MM.1S (cell line): ENCODE results near the gene PTPRD.
"Not testable (repeated sequence)": the region's sequence is repeated elsewhere in the genome, so short reads cannot be mapped to it uniquely, and the experiment has no call there.

ENCODE experiments used
- DNase-seq: peaks from one replicate; pipeline ENCODE4 v3.0.0-alpha.2; 2015
- H2AFZ ChIP-seq: fragments of 300-600 bp; sonication (generic); 2 replicates; pipeline ENCODE4 v1.6.0; 2016; ENCODE audit warnings: antibody characterized with exemption, low read length
- H3F3A ChIP-seq: fragments of 300-600 bp; sonication (generic); 2 replicates; pipeline ENCODE4 v1.6.1; 2016; ENCODE audit warnings: mild to moderate bottlenecking, antibody characterized with exemption, low read length, moderate library complexity, mixed read lengths; ENCODE audit not compliant: insufficient read depth
- H3K27ac ChIP-seq: fragments of 300-600 bp; sonication (generic); 2 replicates; pipeline ENCODE4 v1.5.1; 2016; ENCODE audit warnings: mild to moderate bottlenecking, low read length
- H3K27me3 ChIP-seq: fragments of 300-600 bp; sonication (generic); replicated peaks from 2 replicates; pipeline ENCODE4 v1.6.0; 2016; ENCODE audit warnings: low read length; ENCODE audit not compliant: insufficient read depth
- H3K36me3 ChIP-seq: fragments of 300-600 bp; sonication (generic); replicated peaks from 2 replicates; pipeline ENCODE4 v1.6.1; 2016; ENCODE audit warnings: mild to moderate bottlenecking, low read length, mixed read lengths; ENCODE audit not compliant: insufficient read depth
- H3K4me1 ChIP-seq: fragments of 300-600 bp; sonication (generic); 2 replicates; pipeline ENCODE4 v1.6.1; 2016; ENCODE audit warnings: low read length, mixed read lengths
- H3K4me2 ChIP-seq: fragments of 300-600 bp; sonication (generic); 2 replicates; pipeline ENCODE4 v1.6.0; 2016; ENCODE audit warnings: low read depth, low read length
- H3K4me3 ChIP-seq: fragments of 300-600 bp; sonication (generic); 2 replicates; pipeline ENCODE4 v1.5.1; 2016; ENCODE audit warnings: low read length, mixed read lengths
- H3K79me2 ChIP-seq: fragments of 300-600 bp; sonication (generic); 2 replicates; pipeline ENCODE4 v1.6.1; 2016; ENCODE audit warnings: mixed run types, low read length, mixed read lengths
- H3K9ac ChIP-seq: fragments of 300-600 bp; sonication (generic); 2 replicates; pipeline ENCODE4 v1.6.1; 2016; ENCODE audit warnings: low read length, mixed read lengths
- H3K9me2 ChIP-seq: fragments of 300-600 bp; sonication (generic); replicated peaks from 2 replicates; pipeline ENCODE4 v1.6.1; 2016; ENCODE audit warnings: mild to moderate bottlenecking, low read length, mixed read lengths; ENCODE audit not compliant: insufficient read depth
- H3K9me3 ChIP-seq: fragments of 300-600 bp; sonication (generic); replicated peaks from 2 replicates; pipeline ENCODE4 v1.6.1; 2016; ENCODE audit warnings: mild to moderate bottlenecking, low read length, mixed read lengths; ENCODE audit not compliant: insufficient read depth
- H4K20me1 ChIP-seq: fragments of 300-600 bp; sonication (generic); 2 replicates; pipeline ENCODE4 v1.6.1; 2016; ENCODE audit warnings: mild to moderate bottlenecking, low read length, moderate library complexity, mixed read lengths; ENCODE audit not compliant: insufficient read depth
- CTCF ChIP-seq: fragments of 300-600 bp; sonication (generic); IDR thresholded peaks from 2 replicates; pipeline ENCODE4 v1.5.1; 2016; ENCODE audit warnings: antibody characterized with exemption, low read length, mixed read lengths
- EZH2 ChIP-seq: fragments of 300-600 bp; sonication (generic); optimal IDR thresholded peaks from 2 replicates; pipeline ENCODE3; 2017; ENCODE audit warnings: low read depth, mild to moderate bottlenecking, antibody characterized with exemption, low read length, mixed read lengths
- EZH2phosphoT487 ChIP-seq: fragments of 300-600 bp; sonication (generic); IDR thresholded peaks from 2 replicates; pipeline ENCODE4 v1.6.1; 2018; ENCODE audit warnings: antibody characterized with exemption, low read length

Gene PTPRD

GRCh38 chr9:9341203-9341602, 1271.6 kb downstream of the PTPRD start:
- Histone ChIP-seq H3K79me2 (no peaks in the 10 kb centered on the region), H3K9me3 (no peaks in the 10 kb centered on the region), H2AFZ (no peak overlapping the region), H3K4me2 (no peak overlapping the region), H3F3A (no peaks in the 10 kb centered on the region), H3K4me3 (no peak overlapping the region), H3K4me1 (no peaks in the 10 kb centered on the region), H4K20me1 (no peaks in the 10 kb centered on the region), H3K9me2 (no peaks in the 10 kb centered on the region), H3K27me3 (no peaks in the 10 kb centered on the region), H3K9ac (no peak overlapping the region), H3K27ac (no peak overlapping the region), H3K36me3 (no peaks in the 10 kb centered on the region)
- DNase-seq, result no peak
- no peak for TF ChIP-seq EZH2
- no peak for TF ChIP-seq EZH2phosphoT487
- TF ChIP-seq CTCF, result no peak

GRCh38 chr9:9337129-9337528, 1275.7 kb downstream of the PTPRD start:
- Histone ChIP-seq H3K4me3 (no peak overlapping the region), H3K27me3 (no peaks in the 10 kb centered on the region), H3K79me2 (no peaks in the 10 kb centered on the region), H4K20me1 (no peaks in the 10 kb centered on the region), H3F3A (no peaks in the 10 kb centered on the region), H3K9me3 (no peaks in the 10 kb centered on the region), H3K4me2 (no peak overlapping the region), H3K36me3 (no peaks in the 10 kb centered on the region), H3K27ac (no peak overlapping the region), H3K9ac (no peak overlapping the region), H3K9me2 (no peaks in the 10 kb centered on the region), H2AFZ (no peak overlapping the region), H3K4me1 (no peaks in the 10 kb centered on the region)
- no peak for DNase-seq
- TF ChIP-seq EZH2phosphoT487, result no peak
- TF ChIP-seq CTCF, result no peak

GRCh38 chr9:9326749-9327148, 1286.1 kb downstream of the PTPRD start:
- Histone ChIP-seq H4K20me1 (no peaks in the 10 kb centered on the region), H3F3A (no peaks in the 10 kb centered on the region), H3K4me2 (no peak overlapping the region), H3K9me2 (no peaks in the 10 kb centered on the region), H2AFZ (no peak overlapping the region), H3K27ac (no peak overlapping the region), H3K9ac (no peak overlapping the region), H3K36me3 (no peaks in the 10 kb centered on the region), H3K4me3 (no peak overlapping the region), H3K4me1 (no peaks in the 10 kb centered on the region), H3K9me3 (no peaks in the 10 kb centered on the region), H3K79me2 (no peaks in the 10 kb centered on the region), H3K27me3 (no peaks in the 10 kb centered on the region)
- TF ChIP-seq CTCF (no peak), EZH2phosphoT487 (no peak), EZH2 (no peak)
- no peak for DNase-seq

- Histone ChIP-seq H3K4me3 (no peak overlapping the region), H3K9me2 (no peaks in the 10 kb centered on the region), H3K27ac (no peak overlapping the region), H3K27me3 (no peaks in the 10 kb centered on the region), H3K79me2 (no peaks in the 10 kb centered on the region), H3F3A (no peaks in the 10 kb centered on the region), H3K9me3 (no peaks in the 10 kb centered on the region), H3K9ac (no peak overlapping the region), H3K4me2 (no peak overlapping the region), H4K20me1 (no peaks in the 10 kb centered on the region), H3K36me3 (no peaks in the 10 kb centered on the region), H2AFZ (no peak overlapping the region), H3K4me1 (no peaks in the 10 kb centered on the region)
- TF ChIP-seq EZH2phosphoT487, result no peak
- TF ChIP-seq CTCF, result no peak
- no peak for TF ChIP-seq EZH2
- no peak for DNase-seq
These were observed 1293.8 kb downstream of the PTPRD start for GRCh38 chr9:9319007-9319406.

GRCh38 chr9:9310743-9311142, 1302.1 kb downstream of the PTPRD start:
- DNase-seq, H3K79me2 ChIP-seq, H4K20me1 ChIP-seq, H3K27ac ChIP-seq, H3K27me3 ChIP-seq, H3K4me3 ChIP-seq, H2AFZ ChIP-seq, H3K36me3 ChIP-seq, H3K4me2 ChIP-seq, H3K9me2 ChIP-seq, H3K9me3 ChIP-seq, H3F3A ChIP-seq, H3K9ac ChIP-seq, H3K4me1 ChIP-seq: not testable (repeated sequence)
